IPS DF 4.7 (cell line): Measurements from ENCODE around the gene CSN3.
"Not testable (repeated sequence)": the region's sequence is repeated elsewhere in the genome, so short reads cannot be mapped to it uniquely, and the experiment has no call there.

Source experiments
- DNase-seq: peaks from one replicate; pipeline ENCODE4 v3.0.0-alpha.2; 2013; ENCODE audit warnings: low spot score; ENCODE audit errors: extremely low read depth

Gene CSN3

GRCh38 chr4:70242297-70242696, at the start of gene CSN3:
CSN3 (plus strand) TSS chr4:70242597; CDS start chr4:70244820, 2,223 bp downstream.
- DNase-seq, result not testable (repeated sequence)

- no peak for DNase-seq
Measured at GRCh38 chr4:70192895-70193294, 49.5 kb upstream of the CSN3 start.

- no peak for DNase-seq
Measured at GRCh38 chr4:70195425-70195824, 47.0 kb upstream of the CSN3 start, which contains the start of gene ODAM. ODAM (plus strand) TSS chr4:70195725; CDS start chr4:70196544, 819 bp downstream.

- no peak for DNase-seq
Measured at GRCh38 chr4:70196857-70197256, 45.5 kb upstream of the CSN3 start.

GRCh38 chr4:70197842-70198241, 44.6 kb upstream of the CSN3 start:
- DNase-seq, result no peak

GRCh38 chr4:70203601-70204000, 38.8 kb upstream of the CSN3 start:
- no peak for DNase-seq

GRCh38 chr4:70212752-70213151, 29.6 kb upstream of the CSN3 start:
- DNase-seq, result not testable (repeated sequence)

- not testable (repeated sequence) for DNase-seq
Measured at GRCh38 chr4:70216109-70216508, 26.3 kb upstream of the CSN3 start.

GRCh38 chr4:70216550-70216949, 25.8 kb upstream of the CSN3 start:
- DNase-seq, result not testable (repeated sequence)

- DNase-seq, result not testable (repeated sequence)
Measured at GRCh38 chr4:70221389-70221788, 21.0 kb upstream of the CSN3 start.

GRCh38 chr4:70221818-70222217, 20.6 kb upstream of the CSN3 start:
- DNase-seq, result not testable (repeated sequence)

- DNase-seq, result no peak
Measured at GRCh38 chr4:70225824-70226223, 16.6 kb upstream of the CSN3 start, which contains the start of gene FDCSP. FDCSP (plus strand) TSS chr4:70226124; CDS start chr4:70231195, 5,071 bp downstream.

GRCh38 chr4:70236125-70236524, 6.3 kb upstream of the CSN3 start:
- no peak for DNase-seq

GRCh38 chr4:70239131-70239883, 3.1 kb upstream of the CSN3 start:
- DNase-seq, result no peak

- no peak for DNase-seq
Measured at GRCh38 chr4:70239884-70240591, 2.4 kb upstream of the CSN3 start.

GRCh38 chr4:70243091-70243490, 694 bp downstream of the CSN3 start:
- DNase-seq, result no peak

GRCh38 chr4:70251250-70251944, 9.0 kb downstream of the CSN3 start:
- no peak for DNase-seq

GRCh38 chr4:70251945-70252277, 9.5 kb downstream of the CSN3 start:
- DNase-seq, result no peak

GRCh38 chr4:70269674-70270073, 27.3 kb downstream of the CSN3 start:
- DNase-seq, result no peak

- no peak for DNase-seq
Measured at GRCh38 chr4:70277121-70277520, 34.7 kb downstream of the CSN3 start.

GRCh38 chr4:70280567-70280966, 38.2 kb downstream of the CSN3 start:
- DNase-seq, result no peak

- no peak for DNase-seq
Measured at GRCh38 chr4:70288651-70289050, 46.3 kb downstream of the CSN3 start.
